Astrocyte (in vitro differentiated cells and primary cell): ENCODE measurements around the gene SAMD5.

Experiments
- EZH2 ChIP-seq: IDR thresholded peaks from 2 replicates; pipeline ENCODE4 v1.6.1; 2012; ENCODE audit warnings: mild to moderate bottlenecking, low read length, inconsistent platforms; ENCODE audit not compliant: insufficient read depth
- TF ChIP-seq, protein P1 (sequence below): IDR thresholded peaks from 2 replicates; pipeline ENCODE4 v1.5.1; 2011; ENCODE audit warnings: low read depth, mild to moderate bottlenecking, inconsistent platforms, low read length, moderate library complexity; ENCODE audit not compliant: insufficient read depth

DNA sequence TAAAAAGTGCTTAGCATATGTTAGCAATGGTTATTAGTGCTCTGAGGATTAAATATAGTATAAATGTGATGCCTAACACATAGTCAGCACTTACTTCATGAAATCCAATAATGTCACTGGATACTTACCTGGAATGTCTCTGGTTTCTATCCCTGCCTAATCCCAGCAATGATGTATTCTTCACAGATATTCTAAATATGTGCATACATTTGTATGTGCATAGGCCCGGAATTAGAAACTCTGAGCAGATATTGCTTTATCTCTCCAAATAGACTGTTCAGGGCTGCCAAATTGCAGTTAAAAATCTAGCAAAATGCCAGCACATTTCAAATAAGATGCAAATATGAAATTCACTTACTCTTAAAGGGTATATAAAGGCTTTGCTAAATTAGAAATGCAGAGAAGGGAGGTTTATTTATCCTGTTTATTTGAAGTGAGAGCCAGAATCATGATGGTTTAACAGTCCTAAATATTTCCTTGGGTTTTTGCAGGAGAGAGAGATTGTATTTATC lies 81.3 kb downstream of the SAMD5 start:
- TF ChIP-seq EZH2 = no peak
- TF ChIP-seq, protein P1, sequence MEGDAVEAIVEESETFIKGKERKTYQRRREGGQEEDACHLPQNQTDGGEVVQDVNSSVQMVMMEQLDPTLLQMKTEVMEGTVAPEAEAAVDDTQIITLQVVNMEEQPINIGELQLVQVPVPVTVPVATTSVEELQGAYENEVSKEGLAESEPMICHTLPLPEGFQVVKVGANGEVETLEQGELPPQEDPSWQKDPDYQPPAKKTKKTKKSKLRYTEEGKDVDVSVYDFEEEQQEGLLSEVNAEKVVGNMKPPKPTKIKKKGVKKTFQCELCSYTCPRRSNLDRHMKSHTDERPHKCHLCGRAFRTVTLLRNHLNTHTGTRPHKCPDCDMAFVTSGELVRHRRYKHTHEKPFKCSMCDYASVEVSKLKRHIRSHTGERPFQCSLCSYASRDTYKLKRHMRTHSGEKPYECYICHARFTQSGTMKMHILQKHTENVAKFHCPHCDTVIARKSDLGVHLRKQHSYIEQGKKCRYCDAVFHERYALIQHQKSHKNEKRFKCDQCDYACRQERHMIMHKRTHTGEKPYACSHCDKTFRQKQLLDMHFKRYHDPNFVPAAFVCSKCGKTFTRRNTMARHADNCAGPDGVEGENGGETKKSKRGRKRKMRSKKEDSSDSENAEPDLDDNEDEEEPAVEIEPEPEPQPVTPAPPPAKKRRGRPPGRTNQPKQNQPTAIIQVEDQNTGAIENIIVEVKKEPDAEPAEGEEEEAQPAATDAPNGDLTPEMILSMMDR = no peak
